Stomach (tissue), 9 donors: ENCODE data around the gene SLC7A14. TPM values are rescaled to one million over a fixed set of nuclear protein-coding genes. Genes with fewer than 3 reads are reported as not detected.

ENCODE experiments used
- DNase-seq, 2 donors: peaks; one replicate each; pipeline versions ENCODE4 v3.0.0 to v3.0.0-alpha.2; 2013 to 2019
- H3K27ac ChIP-seq, 5 donors: fragments of 200-600 bp in 4 of 5; sonication (generic) in 4 of 5; one replicate each; pipeline ENCODE4 v1.5.1; 2013 to 2019; ENCODE audit warnings: mild to moderate bottlenecking in 1 of 5, moderate library complexity in 1 of 5
- H3K27me3 ChIP-seq, 3 donors: fragments of 200-600 bp; sonication (generic); one replicate each; pipeline ENCODE4 v1.5.1; 2017 to 2019; ENCODE audit warnings: mixed run types in 1 of 3
- H3K36me3 ChIP-seq, 4 donors: fragments of 200-600 bp; sonication (generic); 1 replicate in 3 of 4; 2 replicates in 1 of 4; pipeline ENCODE4 v1.5.1; 2016 to 2019
- H3K4me1 ChIP-seq, 4 donors: fragments of 200-600 bp; sonication (generic); one replicate each; pipeline ENCODE4 v1.5.1; 2016 to 2019
- H3K4me3 ChIP-seq, 4 donors: fragments of 200-600 bp; sonication (generic) in 3 of 4; one replicate each; pipeline ENCODE4 v1.5.1; 2016 to 2019; ENCODE audit warnings: mild to moderate bottlenecking in 1 of 4
- H3K9me3 ChIP-seq, 4 donors: fragments of 200-600 bp; sonication (generic); one replicate each; pipeline ENCODE4 v1.5.1; 2016 to 2019
- CTCF ChIP-seq, 7 experiments: fragments of 450-650 bp in 4 of 7; fragments of 200-600 bp in 3 of 7; sonication (generic) in 3 of 7; IDR thresholded peaks; one replicate each; pipeline ENCODE4 v1.5.1; 2016 to 2019; ENCODE audit warnings: antibody characterized with exemption in 7 of 7, control low read depth in 2 of 7, mild to moderate bottlenecking in 1 of 7
- EP300 ChIP-seq: sonication (generic); formaldehyde crosslinking; IDR thresholded peaks from one replicate; pipeline ENCODE4 v1.6.1; 2017; ENCODE audit warnings: antibody characterized with exemption
- POLR2A ChIP-seq, 4 donors: fragments of 450-650 bp; IDR thresholded peaks; one replicate each; pipeline ENCODE4 v1.6.1; 2016; ENCODE audit warnings: antibody characterized with exemption in 4 of 4, control low read depth in 2 of 4, mild to moderate bottlenecking in 1 of 4, moderate library complexity in 1 of 4
- POLR2AphosphoS5 ChIP-seq, 3 donors: sonication (generic); formaldehyde crosslinking; IDR thresholded peaks; one replicate each; pipeline ENCODE4 v1.6.1; 2016; ENCODE audit warnings: antibody characterized with exemption in 3 of 3
- WGBS, 5 donors: extraction: QIAGEN DNeasy Blood & Tissue Kit in 3 of 5; methylation state at CpG; one replicate each; pipeline versions ENCODE4 v1.1.5 to v1.1.7; 2013 to 2018; 5-methylcytosine and 5-hydroxymethylcytosine counted together
- intact Hi-C: fragments of 100-400 bp; cut with DNase I; formaldehyde crosslinking; loops from one replicate; pipeline ENCODE4 v1.15.1; 2023; ENCODE audit warnings: low total_unique reads
- polyA plus RNA-seq, 3 donors: library from polyadenylated mRNA; stranded (reverse); fragments of 200-250 nt; gene quantifications; one replicate each; pipeline ENCODE4 v1.2.3, GENCODE V29; 2013
- total RNA-seq, 5 donors: library from RNA; depleted of rRNA; stranded (reverse); fragments of >200 nt; gene quantifications; one replicate each; pipeline versions ENCODE4 v1.1.0 to v1.2.3, GENCODE V29; 2014 to 2016
- donor health status: healthy with polysubstance abuse.
- donor health status: Bipolar disorder and iron deficiency.
- donor health status: healthy.

Gene SLC7A14
- total and polyA plus RNA-seq, 8 donors = 0.10 to 2.4 (median 0.43) TPM; not detected in 5

GRCh38 chr3:170491901-170492300, 94.0 kb downstream of the SLC7A14 start:
- intact Hi-C loops = no loop called here
- no peak for DNase-seq
- Histone ChIP-seq H3K4me3 (no peak overlapping the region), H3K27me3 (no peaks in the 10 kb centered on the region), H3K36me3 (no peaks in the 10 kb centered on the region), H3K4me1 (no peaks in the 10 kb centered on the region), H3K27ac (no peak overlapping the region), H3K9me3 (no peaks in the 10 kb centered on the region)
- 90 to 96% (median 92%) methylated on average over 3 of the region's 3 CpGs for WGBS, 5 donors
- TF ChIP-seq POLR2A (IDR thresholded peaks at IDR 0.05) (no peak), POLR2AphosphoS5 (IDR thresholded peaks at IDR 0.05) (no peak), EP300 (no peak), CTCF (IDR thresholded peaks at IDR 0.05) (no peak)

GRCh38 chr3:170490828-170491560, 94.9 kb downstream of the SLC7A14 start:
- 90 to 97% (median 94%) methylated on average over 2 of the region's 2 CpGs for WGBS, 5 donors
- Histone ChIP-seq H3K4me1 (no peaks in the 10 kb centered on the region), H3K4me3 (no peak overlapping the region), H3K27ac (no peak overlapping the region), H3K36me3 (no peaks in the 10 kb centered on the region), H3K27me3 (no peaks in the 10 kb centered on the region), H3K9me3 (no peaks in the 10 kb centered on the region)
- no peak for TF ChIP-seq POLR2AphosphoS5 (IDR thresholded peaks at IDR 0.05)
- TF ChIP-seq POLR2A (IDR thresholded peaks at IDR 0.05) = no peak
- no peak for TF ChIP-seq EP300
- TF ChIP-seq CTCF (IDR thresholded peaks at IDR 0.05) = no peak
- no peak for DNase-seq
- intact Hi-C loops = no loop called here

- DNase-seq = no peak
- 43 to 58% (median 50%) methylated on average over 4 of the region's 4 CpGs for WGBS, 5 donors
- no peak for TF ChIP-seq CTCF (IDR thresholded peaks at IDR 0.05)
- TF ChIP-seq POLR2AphosphoS5 (IDR thresholded peaks at IDR 0.05) = no peak
- TF ChIP-seq EP300 = no peak
These were observed 97.1 kb downstream of the SLC7A14 start for GRCh38 chr3:170488802-170489201.

GRCh38 chr3:170487031-170487430, 98.8 kb downstream of the SLC7A14 start:
- Histone ChIP-seq H3K27me3 (no peaks in the 10 kb centered on the region), H3K36me3 (no peaks in the 10 kb centered on the region), H3K27ac (no peak overlapping the region), H3K4me3 (no peak overlapping the region), H3K9me3 (no peaks in the 10 kb centered on the region), H3K4me1 (no peaks in the 10 kb centered on the region)
- WGBS, 5 donors = 64 to 78% (median 77%) methylated on average over 3 of the region's 3 CpGs
- TF ChIP-seq POLR2A (IDR thresholded peaks at IDR 0.05) (no peak), POLR2AphosphoS5 (IDR thresholded peaks at IDR 0.05) (no peak), EP300 (no peak), CTCF (IDR thresholded peaks at IDR 0.05) (no peak)
- intact Hi-C loops = no loop called here
- DNase-seq = no peak

More at GRCh38 chr3:170488802-170489201, 97.1 kb downstream of the SLC7A14 start:
- no peaks in the 10 kb centered on the region for H3K4me1 ChIP-seq
- no peaks in the 10 kb centered on the region for H3K27me3 ChIP-seq
- H3K9me3 ChIP-seq = no peaks in the 10 kb centered on the region
- intact Hi-C loops = no loop called here
- no peak overlapping the region for H3K4me3 ChIP-seq
- no peaks in the 10 kb centered on the region for H3K36me3 ChIP-seq
- no peak overlapping the region for H3K27ac ChIP-seq
